ENCODE measurements around the gene FRAS1.

FRAS1 gene

GRCh38 chr4:78058591-78059523 lies 1.7 kb downstream of the FRAS1 start:
- DNase-seq (ENCODE audit: insufficient read length, low spot score) (peak; percentile 62), FAIRE-seq (no peak)
- TF ChIP-seq, protein P1, sequence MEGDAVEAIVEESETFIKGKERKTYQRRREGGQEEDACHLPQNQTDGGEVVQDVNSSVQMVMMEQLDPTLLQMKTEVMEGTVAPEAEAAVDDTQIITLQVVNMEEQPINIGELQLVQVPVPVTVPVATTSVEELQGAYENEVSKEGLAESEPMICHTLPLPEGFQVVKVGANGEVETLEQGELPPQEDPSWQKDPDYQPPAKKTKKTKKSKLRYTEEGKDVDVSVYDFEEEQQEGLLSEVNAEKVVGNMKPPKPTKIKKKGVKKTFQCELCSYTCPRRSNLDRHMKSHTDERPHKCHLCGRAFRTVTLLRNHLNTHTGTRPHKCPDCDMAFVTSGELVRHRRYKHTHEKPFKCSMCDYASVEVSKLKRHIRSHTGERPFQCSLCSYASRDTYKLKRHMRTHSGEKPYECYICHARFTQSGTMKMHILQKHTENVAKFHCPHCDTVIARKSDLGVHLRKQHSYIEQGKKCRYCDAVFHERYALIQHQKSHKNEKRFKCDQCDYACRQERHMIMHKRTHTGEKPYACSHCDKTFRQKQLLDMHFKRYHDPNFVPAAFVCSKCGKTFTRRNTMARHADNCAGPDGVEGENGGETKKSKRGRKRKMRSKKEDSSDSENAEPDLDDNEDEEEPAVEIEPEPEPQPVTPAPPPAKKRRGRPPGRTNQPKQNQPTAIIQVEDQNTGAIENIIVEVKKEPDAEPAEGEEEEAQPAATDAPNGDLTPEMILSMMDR (IDR thresholded peaks at IDR 0.05; ENCODE audit: insufficient read depth, missing control alignments), result no peak

- TF ChIP-seq, protein P1 (IDR thresholded peaks at IDR 0.05; ENCODE audit: insufficient read depth, missing control alignments), result peak; percentile 77
- no peak for FAIRE-seq
- DNase-seq (ENCODE audit: insufficient read length, low spot score), result peak; percentile 31
Measured at GRCh38 chr4:78059524-78059889, 2.4 kb downstream of the FRAS1 start.

DNA sequence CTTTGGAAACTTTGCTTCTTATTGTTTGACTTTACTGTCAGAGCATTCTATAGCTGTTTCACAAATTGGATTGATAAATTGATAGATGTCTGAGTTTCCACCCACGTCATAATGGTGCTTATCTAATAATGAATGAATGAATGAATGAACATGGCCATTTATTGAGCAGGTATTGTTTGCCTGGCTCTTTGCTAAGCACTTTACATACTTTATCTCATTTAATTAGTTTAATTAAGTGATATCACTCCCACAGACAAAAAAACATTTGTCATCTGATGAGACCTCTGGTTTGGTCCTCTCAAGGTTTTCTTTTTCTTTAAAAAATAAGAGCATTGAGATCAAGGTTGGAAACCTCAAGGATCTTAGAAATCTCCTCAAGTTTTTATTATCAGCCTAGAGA lies 2.8 kb downstream of the FRAS1 start:
- TF ChIP-seq, protein P1 (IDR thresholded peaks at IDR 0.05; ENCODE audit: insufficient read depth, missing control alignments), result no peak
- no peak for FAIRE-seq
- no peak for DNase-seq (ENCODE audit: insufficient read length, low spot score)

GRCh38 chr4:78061939-78062570 lies 4.9 kb downstream of the FRAS1 start:
- TF ChIP-seq, protein P1 (IDR thresholded peaks at IDR 0.05; ENCODE audit: insufficient read depth, missing control alignments), result no peak
- DNase-seq (ENCODE audit: insufficient read length, low spot score) (no peak), FAIRE-seq (no peak)

DNA sequence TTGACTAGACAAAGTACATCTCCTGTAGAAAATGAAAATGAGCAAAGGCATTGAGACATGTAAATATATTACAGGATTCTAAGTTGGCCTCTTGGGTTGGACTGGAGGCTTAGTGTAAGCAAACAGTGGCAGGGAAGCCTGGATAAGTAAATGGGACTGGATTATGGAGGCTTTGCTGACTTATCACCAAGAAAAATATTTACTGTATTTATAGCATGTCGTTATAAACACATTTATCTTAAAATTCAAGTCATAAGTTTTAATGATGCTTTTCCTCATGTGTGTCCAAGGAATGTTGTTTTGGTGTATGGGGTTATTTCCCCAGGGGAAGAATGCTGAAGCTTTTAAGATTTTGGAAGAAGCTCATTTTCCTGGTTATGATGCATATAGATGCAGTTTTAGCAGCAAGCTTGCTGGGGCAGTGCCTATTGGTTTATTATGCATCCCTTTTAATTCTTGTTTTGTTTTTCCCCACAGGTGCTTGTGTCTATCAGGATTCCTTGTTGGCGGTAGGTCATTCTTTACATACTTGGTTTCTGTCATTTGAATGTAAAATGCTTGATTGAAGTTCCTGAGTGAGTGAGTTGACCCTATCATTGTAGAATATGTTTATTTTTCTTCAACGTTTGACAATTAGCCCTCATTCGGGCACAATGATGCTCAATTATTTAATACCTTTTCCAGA lies 8.5 kb downstream of the FRAS1 start:
- DNase-seq (ENCODE audit: insufficient read length, low spot score) (no peak), FAIRE-seq (no peak)
- TF ChIP-seq, protein P1 (IDR thresholded peaks at IDR 0.05; ENCODE audit: insufficient read depth, missing control alignments), result no peak

- TF ChIP-seq, protein P1 (IDR thresholded peaks at IDR 0.05; ENCODE audit: insufficient read depth, missing control alignments), result no peak
- FAIRE-seq (no peak), DNase-seq (ENCODE audit: insufficient read length, low spot score) (no peak)
Measured at GRCh38 chr4:78068481-78068880, 11.4 kb downstream of the FRAS1 start.

All from D721Med (cell line).